Lung (tissue), 12 donors: Measurements from ENCODE around the gene SPHKAP. TPM values are rescaled to one million over a fixed set of nuclear protein-coding genes. Genes with fewer than 3 reads are reported as not detected.
A peak's percentile ranks its signal among the peaks of the same experiment; 100 is the strongest.

ENCODE experiments used
- ATAC-seq: fragments of 200-7000 bp; cut with Tn5 transposase; one replicate; pipeline ENCODE4 v1.9.1; 2020; ENCODE audit warnings: moderate number of reproducible peaks; ENCODE audit not compliant: insufficient read depth, low FRiP score
- DNase-seq, 3 donors: peaks; one replicate each; pipeline ENCODE4 v3.0.0-alpha.2; 2013 to 2017
- H3K27ac ChIP-seq, 2 donors: one replicate each; pipeline ENCODE4 v1.5.1; 2013; ENCODE audit warnings: mild to moderate bottlenecking in 2 of 2, moderate library complexity in 2 of 2, control low read depth in 1 of 2, inconsistent platforms in 1 of 2, low read depth in 1 of 2, low read length in 1 of 2
- H3K27me3 ChIP-seq, 3 donors: one replicate each; pipeline ENCODE4 v1.5.1; 2013; ENCODE audit warnings: low read length in 2 of 3; ENCODE audit not compliant: control insufficient read depth in 3 of 3, insufficient read depth in 3 of 3
- H3K36me3 ChIP-seq, 4 donors: one replicate each; pipeline ENCODE4 v1.5.1; 2013; ENCODE audit warnings: low read length in 4 of 4, mild to moderate bottlenecking in 1 of 4, moderate library complexity in 1 of 4; ENCODE audit not compliant: control insufficient read depth in 4 of 4, insufficient read depth in 4 of 4
- H3K4me1 ChIP-seq, 5 donors: one replicate each; pipeline ENCODE4 v1.5.1; 2013; ENCODE audit warnings: low read length in 5 of 5, mild to moderate bottlenecking in 2 of 5, moderate library complexity in 1 of 5; ENCODE audit not compliant: control insufficient read depth in 5 of 5, insufficient read depth in 5 of 5
- H3K4me3 ChIP-seq: one replicate; pipeline ENCODE4 v1.5.1; 2013; ENCODE audit warnings: mild to moderate bottlenecking, control low read depth, moderate library complexity
- H3K9ac ChIP-seq, 2 donors: one replicate each; pipeline ENCODE4 v1.5.1; 2013; ENCODE audit warnings: low read length in 2 of 2, control low read depth in 1 of 2; ENCODE audit not compliant: insufficient read depth in 1 of 2
- H3K9me3 ChIP-seq, 4 donors: one replicate each; pipeline ENCODE4 v1.5.1; 2013; ENCODE audit warnings: low read length in 3 of 4, mild to moderate bottlenecking in 1 of 4, moderate library complexity in 1 of 4; ENCODE audit not compliant: control insufficient read depth in 4 of 4, insufficient read depth in 3 of 4
- CTCF ChIP-seq: IDR thresholded peaks from 2 replicates; pipeline ENCODE4 v1.5.1; 2012; ENCODE audit warnings: mild to moderate bottlenecking; ENCODE audit errors: control extremely low read depth, extremely low read depth
- WGBS, 2 donors: extraction: QIAGEN DNeasy Blood & Tissue Kit; methylation state at CpG; one replicate each; pipeline ENCODE4 v1.1.7; 2013; 5-methylcytosine and 5-hydroxymethylcytosine counted together
- polyA plus RNA-seq, 2 donors: library from polyadenylated mRNA; stranded (reverse); fragments of 200-250 nt; gene quantifications; one replicate each; pipeline ENCODE4 v1.2.1, GENCODE V29; 2013
- total RNA-seq, 2 donors: library from RNA; depleted of rRNA in 1 of 2; stranded (reverse); fragments of >200 nt in 1 of 2; gene quantifications; one replicate each; pipeline ENCODE4 v1.2.1, GENCODE V29; 2014 to 2021
- donor health status: control.
- donor health status: control.
- donor health status: Bipolar disorder and iron deficiency.
- donor health status: healthy.
- donor health status: DM: yes; HTN: yes; CAD: no.

Gene SPHKAP
- total and polyA plus RNA-seq, 4 donors: 0.02 to 0.60 (median 0.03) TPM; not detected in 1

DNA sequence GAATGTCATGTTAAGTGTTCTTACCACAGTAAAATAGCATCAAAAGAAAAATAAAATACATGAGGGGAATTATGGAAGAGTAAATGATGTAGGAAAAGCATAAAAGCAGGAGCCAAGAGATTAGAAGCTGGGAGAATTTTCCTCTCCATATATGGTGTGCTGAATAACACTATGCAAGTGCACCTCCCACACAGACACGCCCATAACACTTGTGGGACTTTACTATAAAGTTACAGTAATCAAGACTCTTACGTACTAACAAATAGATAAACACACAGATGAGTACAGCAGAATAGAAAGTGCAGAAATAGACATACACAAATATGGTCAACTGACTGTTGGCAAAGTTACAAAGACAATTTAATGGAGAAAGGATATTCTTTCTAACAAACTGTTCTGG lies 16.0 kb upstream of the SPHKAP start:
- Histone ChIP-seq H3K36me3 (no peaks in the 10 kb centered on the region), H3K27ac (no peak overlapping the region), H3K27me3 (no peaks in the 10 kb centered on the region), H3K9me3 (no peaks in the 10 kb centered on the region), H3K9ac (no peak overlapping the region), H3K4me1 (no peaks in the 10 kb centered on the region), H3K4me3 (no peak overlapping the region)
- no peak for ATAC-seq
- peak in 1 of 3 donors; percentile 6 for DNase-seq
- no peak for TF ChIP-seq CTCF
- WGBS, 2 donors: 73 to 80% methylated on average over 2 of the region's 2 CpGs

DNA sequence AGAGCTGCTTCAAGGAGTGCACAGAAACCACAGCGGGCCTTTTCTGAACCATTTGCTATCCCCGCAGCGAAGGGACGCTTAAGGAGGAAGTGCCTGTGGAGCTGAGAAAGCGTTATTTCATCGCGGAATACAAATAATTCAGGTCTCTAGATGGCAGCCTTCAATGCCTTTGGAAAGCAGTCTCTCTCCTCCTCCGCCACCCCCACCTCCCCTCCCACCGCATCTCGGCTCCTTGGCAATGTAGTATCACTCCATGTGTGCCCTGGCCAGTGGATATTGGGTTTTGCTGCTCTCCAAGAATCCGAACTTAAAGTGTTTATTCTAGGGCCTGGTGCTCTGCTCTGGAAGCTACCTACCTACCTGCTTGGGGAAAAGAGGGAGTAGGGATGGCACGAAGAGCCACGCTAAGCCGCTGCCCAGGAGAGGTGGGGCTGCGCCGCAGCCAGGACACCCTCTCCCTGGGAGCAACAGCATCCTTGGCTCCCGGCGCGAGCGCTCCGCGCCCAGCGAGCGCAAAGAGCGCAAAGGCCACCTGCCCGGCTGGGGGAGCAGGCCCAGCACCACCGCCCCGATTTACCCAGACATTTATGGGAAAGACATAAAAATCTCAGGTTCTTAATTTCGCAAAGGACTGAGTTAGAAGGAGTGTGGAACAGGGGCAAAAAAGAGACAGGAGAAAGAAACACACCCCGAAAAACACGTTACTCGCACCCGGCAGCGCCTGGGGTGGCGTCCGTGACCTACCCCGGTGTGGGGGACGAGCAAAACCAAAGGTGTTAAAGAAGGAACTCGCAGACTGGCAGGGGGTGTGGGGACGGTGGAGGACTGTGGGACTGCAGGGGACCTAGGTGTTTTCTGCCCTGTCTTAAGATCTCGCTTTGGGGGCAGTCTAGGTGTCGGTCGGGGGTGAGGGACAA lies 1.0 kb downstream of the SPHKAP start:
- 4 to 5% methylated on average over 43 of the region's 43 CpGs for WGBS, 2 donors
- peak; percentile 64 to 85 (median 78) for DNase-seq

DNA sequence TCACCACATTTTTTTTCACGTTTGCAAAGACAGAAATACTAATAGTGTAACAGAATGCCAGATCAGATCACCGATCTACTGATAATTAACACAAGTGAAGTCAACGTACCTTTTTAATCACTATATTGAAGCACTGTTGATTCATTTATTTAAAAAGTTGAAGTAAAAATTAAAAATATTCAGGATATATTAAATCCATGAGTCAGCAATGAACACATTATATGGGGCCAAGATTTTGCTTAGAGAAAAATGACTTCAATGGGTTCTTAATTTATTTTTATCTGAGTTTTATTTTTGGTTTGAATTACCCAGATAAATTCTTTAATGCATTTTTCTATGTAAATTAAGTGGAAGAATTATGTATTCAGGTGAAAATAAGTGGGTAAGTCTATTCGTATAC lies 14.2 kb downstream of the SPHKAP start:
- no peak overlapping the region for H3K27ac ChIP-seq
- H3K36me3 ChIP-seq: no peaks in the 10 kb centered on the region
- DNase-seq (no peak), ATAC-seq (no peak)
- H3K4me3 ChIP-seq: no peak overlapping the region
- H3K9ac ChIP-seq: no peak overlapping the region
- H3K4me1 ChIP-seq: peaks cover 0 to 3% (median 0%) of the 10 kb centered on the region in 5 donors
- H3K27me3 ChIP-seq: no peaks in the 10 kb centered on the region
- WGBS, 2 donors: 75 to 80% methylated on average over 4 of the region's 4 CpGs
- no peak for TF ChIP-seq CTCF
- no peaks in the 10 kb centered on the region for H3K9me3 ChIP-seq

More for the DNA sequence above, 1.0 kb downstream of the SPHKAP start:
- Histone ChIP-seq H3K4me1 (peaks cover 0 to 11% (median 0%) of the 10 kb centered on the region in 5 donors), H3K9ac (no peak overlapping the region), H3K36me3 (no peaks in the 10 kb centered on the region), H3K27ac (peak overlapping the region in 1 of 2 donors; percentile 85), H3K9me3 (peaks cover 0 to 13% (median 0%) of the 10 kb centered on the region in 4 donors), H3K27me3 (peaks cover 0 to 34% (median 15%) of the 10 kb centered on the region in 3 donors), H3K4me3 (no peak overlapping the region)
- no peak for TF ChIP-seq CTCF
- ATAC-seq: no peak
